Measurements from ENCODE around the gene SNX10.
"Not testable (repeated sequence)": the region's sequence is repeated elsewhere in the genome, so short reads cannot be mapped to it uniquely, and the experiment has no call there.

Gene SNX10, protein sequence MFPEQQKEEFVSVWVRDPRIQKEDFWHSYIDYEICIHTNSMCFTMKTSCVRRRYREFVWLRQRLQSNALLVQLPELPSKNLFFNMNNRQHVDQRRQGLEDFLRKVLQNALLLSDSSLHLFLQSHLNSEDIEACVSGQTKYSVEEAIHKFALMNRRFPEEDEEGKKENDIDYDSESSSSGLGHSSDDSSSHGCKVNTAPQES

GRCh38 chr7:26291699-26292538 lies at the start of gene SNX10:
Gene SNX10, plus strand, starts transcription at chr7:26291862. Its CDS starts 54,581 bp downstream, at chr7:26346443.
- DNase-seq: peak; percentile 81

GRCh38 chr7:26245150-26245549 lies 46.5 kb upstream of the SNX10 start:
- DNase-seq: no peak

DNA sequence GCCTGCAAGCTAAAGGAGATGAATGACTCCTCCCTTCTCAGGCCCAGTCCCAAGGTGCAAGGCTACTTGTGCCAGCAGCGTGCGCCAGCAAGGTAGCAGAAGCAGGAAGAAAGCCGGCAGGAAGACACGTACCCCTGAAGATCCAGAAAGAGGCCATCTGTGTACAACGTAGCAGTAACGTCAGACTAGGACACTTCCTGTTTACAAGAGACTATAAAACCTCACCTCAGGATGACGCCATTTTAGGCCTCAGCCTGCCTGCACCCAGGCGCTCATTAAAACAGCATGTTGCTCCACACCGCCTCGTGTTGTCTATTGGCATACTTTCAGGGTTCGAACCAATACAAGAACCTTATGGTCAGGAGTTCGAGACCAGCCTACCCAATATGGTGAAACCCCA lies 41.4 kb upstream of the SNX10 start:
- DNase-seq: no peak

- DNase-seq: not testable (repeated sequence)
These were observed 29.8 kb upstream of the SNX10 start for GRCh38 chr7:26261866-26262265.

- no peak for DNase-seq
These were observed 26.6 kb upstream of the SNX10 start for GRCh38 chr7:26265065-26265464.

DNA sequence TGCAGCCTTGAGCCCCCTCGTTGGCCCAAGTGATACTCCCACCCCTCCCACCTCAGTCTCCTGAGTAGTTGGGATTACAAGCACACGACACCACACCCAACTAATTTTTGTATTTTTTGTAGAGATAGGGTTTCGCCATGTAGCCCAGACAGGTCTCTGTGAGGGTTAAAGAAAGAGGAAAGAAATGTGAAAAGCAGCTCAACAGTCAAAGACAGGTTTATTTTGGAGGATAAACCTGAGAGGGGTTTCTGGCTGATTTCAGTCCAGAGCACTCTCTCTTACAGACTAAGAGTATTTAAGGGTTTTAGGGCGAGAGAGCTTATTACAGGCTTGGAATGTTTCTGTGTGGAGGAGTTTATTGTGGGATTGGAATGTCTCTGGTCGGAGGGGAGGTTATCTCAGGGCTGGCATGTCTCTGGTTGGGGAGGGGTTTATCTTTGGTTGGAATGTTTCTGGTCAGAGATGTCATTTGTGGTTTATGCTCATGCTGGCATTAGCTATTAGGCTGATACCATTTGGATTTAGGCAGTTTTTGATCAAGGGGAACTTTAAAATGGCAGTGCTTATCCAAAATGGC lies 26.1 kb upstream of the SNX10 start:
- DNase-seq: no peak

GRCh38 chr7:26267601-26268166 lies 24.0 kb upstream of the SNX10 start:
- DNase-seq: no peak

GRCh38 chr7:26275213-26275612 lies 16.4 kb upstream of the SNX10 start:
- DNase-seq: no peak

- no peak for DNase-seq
These were observed 12.9 kb upstream of the SNX10 start for GRCh38 chr7:26278770-26279169.

DNA sequence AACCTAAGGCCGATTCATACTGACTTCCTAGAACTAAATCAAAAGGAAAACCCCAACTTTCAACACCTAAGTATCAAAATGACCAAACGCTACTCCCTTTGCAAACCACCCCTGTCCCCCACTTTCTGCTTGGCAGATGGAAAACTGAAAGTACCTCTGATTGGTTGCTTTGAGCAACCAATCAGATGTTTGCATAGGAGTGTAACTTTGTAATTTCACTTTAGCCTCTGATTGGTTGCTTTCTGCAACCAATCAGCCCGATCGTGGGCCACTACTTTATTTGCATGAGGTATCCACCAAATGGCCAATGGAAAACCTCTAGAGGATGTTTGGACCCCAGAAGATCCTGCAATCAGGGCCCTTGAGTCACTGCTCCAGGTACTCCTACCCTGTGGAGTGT lies 12.3 kb upstream of the SNX10 start:
- no peak for DNase-seq

DNA sequence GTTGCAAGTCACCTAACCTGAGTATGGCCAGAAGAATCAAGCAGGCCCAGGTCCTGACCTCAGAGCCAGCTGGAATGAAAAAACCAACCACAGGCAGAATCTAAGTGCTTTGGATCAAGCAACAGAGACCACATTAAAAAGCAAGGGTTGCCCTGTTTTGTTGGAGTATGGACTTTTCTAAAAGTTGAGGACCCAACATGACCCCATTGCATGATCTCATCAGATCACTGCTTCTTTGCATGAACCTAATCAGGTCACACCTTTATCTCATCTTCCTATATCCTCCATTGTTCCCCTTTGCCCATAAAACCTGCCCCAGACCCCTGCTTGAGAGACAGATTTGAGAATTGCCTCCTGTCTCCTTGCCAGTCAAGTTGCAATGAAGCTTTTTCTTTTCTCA lies 11.6 kb upstream of the SNX10 start:
- no peak for DNase-seq

DNA sequence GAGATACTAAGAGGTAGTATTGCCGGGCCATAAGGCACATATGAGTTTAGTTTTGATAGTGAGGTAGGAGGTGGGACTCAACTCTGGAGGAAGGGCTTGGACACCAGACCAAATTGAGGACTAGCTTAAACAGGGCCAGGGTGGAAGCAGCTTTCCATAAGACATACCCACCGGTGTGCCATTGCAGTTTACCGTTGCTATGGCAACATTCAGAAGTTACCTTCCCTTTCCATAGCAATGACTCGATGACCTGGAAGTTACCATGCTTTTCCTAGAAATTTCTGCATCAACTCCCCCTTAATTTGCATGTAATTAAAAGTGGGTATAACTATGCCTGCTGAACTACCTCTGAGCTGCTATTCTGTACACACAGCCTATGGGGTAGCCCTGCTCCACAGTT lies 10.9 kb upstream of the SNX10 start:
- no peak for DNase-seq

GRCh38 chr7:26284477-26284876 lies 7.2 kb upstream of the SNX10 start:
- no peak for DNase-seq

GRCh38 chr7:26284995-26285632 lies 6.5 kb upstream of the SNX10 start:
- DNase-seq: no peak

DNA sequence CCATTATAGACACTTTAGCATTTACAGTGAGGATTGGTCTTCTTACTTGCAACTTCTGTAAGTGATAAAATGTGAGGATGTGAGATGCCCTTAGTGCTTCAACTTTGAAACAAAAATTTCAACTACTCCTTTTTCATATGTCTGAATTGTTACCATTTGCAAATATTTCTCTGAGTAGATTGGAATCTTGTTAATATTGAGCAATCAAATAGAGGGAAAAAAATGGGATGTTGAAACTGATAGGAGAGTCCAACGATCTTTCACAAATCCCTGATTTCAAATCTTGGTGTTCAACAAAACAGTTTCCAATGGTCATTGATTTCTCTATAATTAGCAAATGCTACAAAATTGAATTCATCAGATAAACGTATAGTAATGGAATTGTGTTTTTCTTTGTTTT lies 5.5 kb upstream of the SNX10 start:
- DNase-seq: no peak

DNA sequence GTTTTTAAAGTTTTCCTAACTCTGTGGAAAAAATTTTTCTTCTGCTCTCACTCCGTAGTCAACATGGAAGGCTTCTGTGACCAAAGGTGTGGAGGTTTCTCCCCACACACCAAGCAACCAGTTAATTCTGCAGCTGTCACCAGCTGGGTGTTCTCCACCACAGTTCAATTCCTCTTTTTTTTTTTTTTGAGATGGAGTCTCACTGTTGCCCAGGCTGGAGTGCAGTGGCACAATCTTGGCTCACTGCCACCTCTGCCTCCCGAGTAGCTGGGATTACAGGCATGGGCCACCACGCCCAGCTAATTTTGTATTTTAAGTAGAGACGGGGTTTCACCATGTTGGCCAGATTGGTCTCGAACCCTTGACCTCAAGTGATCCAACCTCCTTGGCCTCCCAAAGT lies 3.5 kb upstream of the SNX10 start:
- DNase-seq: not testable (repeated sequence)

DNA sequence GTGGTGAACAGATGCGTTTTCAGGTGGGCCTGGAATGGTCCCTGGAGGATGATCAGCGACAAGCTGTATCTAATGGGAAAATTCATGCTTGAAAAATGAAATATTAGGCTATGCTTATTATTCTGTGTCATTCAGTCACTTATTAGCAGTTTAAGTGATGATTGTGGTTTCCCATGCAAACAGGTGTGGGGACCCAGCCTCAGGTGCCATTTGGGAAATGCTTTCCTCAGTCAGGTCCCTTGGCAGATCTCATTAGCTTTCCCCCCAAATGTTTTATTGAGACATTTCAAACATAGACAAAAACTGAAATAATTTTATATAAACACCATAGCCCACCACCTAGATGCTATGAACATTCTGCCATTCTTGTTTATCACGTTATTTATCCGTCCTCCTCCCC lies 411 bp upstream of the SNX10 start:
- no peak for DNase-seq

DNA sequence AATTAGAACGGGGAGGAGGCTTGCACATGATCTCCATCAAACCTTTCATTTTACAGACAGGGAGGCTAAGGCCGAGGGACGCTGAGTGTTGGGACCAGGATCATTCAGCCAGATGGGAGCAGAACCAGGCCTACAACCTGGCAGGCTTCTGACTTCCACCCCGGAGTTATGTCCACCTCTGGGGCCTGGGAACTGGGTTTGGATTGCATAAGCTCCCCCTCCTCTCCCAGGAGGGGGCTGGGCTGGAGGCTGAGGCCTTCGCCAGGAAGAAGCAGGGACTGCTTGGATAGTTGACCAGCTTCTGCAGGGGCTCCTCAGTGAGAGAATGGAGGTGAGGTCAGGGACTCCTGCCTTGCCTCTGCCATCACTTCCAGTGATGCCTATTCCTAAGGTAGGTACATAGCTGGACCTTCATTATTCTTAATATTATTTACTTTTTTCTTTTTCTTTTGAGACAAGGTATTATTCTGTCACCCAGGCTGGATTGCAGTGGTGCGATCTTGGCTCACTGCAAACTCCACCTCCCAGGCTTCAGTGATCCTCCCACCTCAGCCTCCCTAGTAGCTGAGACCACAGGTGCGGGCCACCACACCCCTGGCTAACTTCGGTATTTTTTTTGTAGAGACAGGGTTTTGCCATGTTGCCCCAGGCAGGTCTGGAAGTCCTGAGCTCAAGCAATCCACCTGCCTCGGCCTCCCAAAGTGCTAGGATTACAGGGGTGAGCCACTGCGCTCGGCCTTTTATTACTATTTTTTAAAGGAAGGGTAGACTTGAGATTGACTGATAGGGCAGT lies 1.3 kb downstream of the SNX10 start:
- no peak for DNase-seq

DNA sequence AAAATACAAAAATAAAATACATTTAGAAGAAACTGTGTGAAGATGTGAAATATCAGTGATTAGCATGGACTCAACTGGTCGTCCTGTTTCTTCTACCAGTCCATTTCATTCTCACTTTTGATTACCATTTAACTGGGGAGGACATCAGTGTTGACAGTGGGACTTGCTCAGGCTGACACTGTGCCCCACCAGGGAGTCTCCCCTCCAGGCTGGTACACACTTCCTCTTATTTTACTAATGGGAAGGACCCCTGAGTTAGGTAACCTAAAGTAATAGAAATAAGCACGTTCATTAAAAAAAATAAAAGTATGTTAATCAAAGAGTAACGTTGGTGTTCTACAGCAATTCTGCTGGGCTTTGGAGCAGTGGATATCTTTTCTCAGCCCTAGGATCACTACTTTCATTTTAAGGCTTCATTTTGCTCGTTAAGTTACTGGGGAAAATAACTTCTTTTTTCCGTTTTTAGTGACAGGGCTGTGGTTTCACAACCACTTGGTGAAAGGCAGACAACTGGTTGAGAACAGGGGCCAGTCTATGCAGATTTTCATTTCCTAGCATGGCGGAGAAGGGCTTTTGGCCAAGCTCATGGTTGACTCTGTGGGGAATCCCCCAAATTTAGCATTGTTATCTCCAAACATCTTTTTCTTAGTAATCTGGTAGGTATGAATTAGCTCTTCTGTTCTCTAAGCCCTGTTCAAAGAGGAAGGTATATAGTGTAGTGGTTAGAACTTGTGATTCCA lies 2.1 kb downstream of the SNX10 start:
- DNase-seq: no peak

DNA sequence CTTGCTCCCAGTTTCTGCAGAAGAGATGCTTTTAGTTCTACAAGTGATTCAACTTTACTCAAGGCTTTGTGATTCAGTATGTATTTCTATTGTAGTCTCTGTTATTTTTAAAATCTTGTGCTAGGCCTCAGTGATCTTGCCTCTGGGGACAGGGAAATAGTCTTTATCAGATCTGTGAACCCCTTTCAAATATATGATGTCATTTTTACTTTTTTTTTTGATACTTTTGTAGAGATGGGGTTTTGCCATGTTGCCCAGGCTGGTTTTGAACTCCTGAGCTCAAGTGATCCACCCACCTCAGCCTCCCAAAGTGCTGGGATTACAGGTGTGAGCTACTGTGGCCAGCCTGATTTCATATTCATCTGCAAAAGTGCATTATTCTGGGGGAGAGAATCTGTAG lies 3.4 kb downstream of the SNX10 start:
- DNase-seq: no peak

- DNase-seq: no peak
These were observed 3.9 kb downstream of the SNX10 start for GRCh38 chr7:26295586-26295985.
